Measurements from ENCODE around the gene RFC2.

DNA sequence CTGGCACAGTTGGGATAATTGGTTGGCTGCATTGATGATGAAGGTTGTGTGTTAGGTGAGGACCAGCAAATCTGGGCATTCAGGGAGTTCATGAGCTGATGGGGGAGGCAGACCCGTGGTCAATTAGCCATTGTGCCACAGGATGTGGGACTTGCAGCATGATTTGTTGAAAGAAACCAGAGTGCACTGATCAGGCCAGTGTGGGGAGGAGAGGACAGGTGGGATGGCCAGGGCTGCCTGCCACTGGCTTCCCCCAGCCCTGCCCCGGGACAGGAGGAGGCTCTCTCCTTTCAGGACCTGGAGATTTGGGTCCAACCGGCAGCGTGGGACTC is 39.3 kb upstream of the RFC2 start:
- TF ChIP-seq, protein P1, sequence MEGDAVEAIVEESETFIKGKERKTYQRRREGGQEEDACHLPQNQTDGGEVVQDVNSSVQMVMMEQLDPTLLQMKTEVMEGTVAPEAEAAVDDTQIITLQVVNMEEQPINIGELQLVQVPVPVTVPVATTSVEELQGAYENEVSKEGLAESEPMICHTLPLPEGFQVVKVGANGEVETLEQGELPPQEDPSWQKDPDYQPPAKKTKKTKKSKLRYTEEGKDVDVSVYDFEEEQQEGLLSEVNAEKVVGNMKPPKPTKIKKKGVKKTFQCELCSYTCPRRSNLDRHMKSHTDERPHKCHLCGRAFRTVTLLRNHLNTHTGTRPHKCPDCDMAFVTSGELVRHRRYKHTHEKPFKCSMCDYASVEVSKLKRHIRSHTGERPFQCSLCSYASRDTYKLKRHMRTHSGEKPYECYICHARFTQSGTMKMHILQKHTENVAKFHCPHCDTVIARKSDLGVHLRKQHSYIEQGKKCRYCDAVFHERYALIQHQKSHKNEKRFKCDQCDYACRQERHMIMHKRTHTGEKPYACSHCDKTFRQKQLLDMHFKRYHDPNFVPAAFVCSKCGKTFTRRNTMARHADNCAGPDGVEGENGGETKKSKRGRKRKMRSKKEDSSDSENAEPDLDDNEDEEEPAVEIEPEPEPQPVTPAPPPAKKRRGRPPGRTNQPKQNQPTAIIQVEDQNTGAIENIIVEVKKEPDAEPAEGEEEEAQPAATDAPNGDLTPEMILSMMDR (IDR thresholded peaks at IDR 0.05 in 2 of 3, conservative IDR thresholded peaks at IDR 0.05 in 1 of 3; ENCODE audit: borderline replicate concordance in 1 of 3, insufficient read depth in 1 of 3, low read depth in 2 of 3, low read length in 2 of 3), result no peak
- no peak for TF ChIP-seq ZFX (IDR thresholded peaks at IDR 0.05)
- TF ChIP-seq CBX3 (IDR thresholded peaks at IDR 0.05; ENCODE audit: low read depth), result no peak
- TF ChIP-seq EZH2 (IDR thresholded peaks at IDR 0.05), result no peak
- TF ChIP-seq ELF1 (IDR thresholded peaks at IDR 0.05; ENCODE audit: borderline replicate concordance, low read depth), result no peak
- TF ChIP-seq JUND (IDR thresholded peaks at IDR 0.05), result no peak
